HG02884 (cell line): Measurements from ENCODE around the gene KAZN.

Experiments used
- ATAC-seq: cut with Tn5 transposase; IDR thresholded peaks from one replicate; pipeline ENCODE4 v1.9.1; 2021; ENCODE audit warnings: mild to moderate bottlenecking, moderate library complexity; ENCODE audit not compliant: unreplicated experiment

KAZN gene

DNA sequence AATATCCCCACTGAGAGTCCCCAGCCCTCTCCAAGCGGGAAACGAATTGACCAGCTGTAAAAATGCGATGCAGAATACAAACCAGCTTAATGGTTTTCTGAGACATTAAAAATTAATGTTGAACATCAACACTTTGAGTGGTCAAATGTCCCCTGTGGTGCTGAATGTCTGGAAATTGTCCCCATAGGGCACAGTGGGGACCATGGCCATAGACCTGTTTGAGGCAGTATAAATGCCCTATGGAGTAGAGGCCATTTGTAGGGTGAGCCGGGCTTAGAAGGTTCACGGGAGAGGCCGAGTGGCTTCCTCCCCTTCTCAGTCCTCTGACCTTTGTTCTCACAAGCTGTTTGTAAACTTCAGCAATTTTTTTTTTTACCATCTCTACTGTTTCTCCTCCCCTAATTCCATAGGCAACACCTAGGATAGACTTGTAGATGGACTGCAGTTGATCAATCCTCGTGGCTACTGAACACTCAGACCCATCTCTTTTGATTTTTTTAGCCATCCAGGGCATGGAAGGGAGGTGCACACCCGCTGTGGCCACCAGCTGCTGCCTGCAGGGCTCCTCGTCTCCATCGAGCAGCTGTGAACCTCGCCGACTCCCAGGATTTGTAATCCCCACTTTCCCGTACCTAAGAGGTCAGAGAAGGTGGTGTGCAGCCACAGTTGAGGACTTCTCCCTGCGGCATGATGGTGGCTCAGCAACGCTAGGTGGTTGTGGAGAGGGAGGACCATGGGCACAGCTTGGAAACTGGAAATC, 41.0 kb downstream of the KAZN start:
- ATAC-seq = no peak

DNA sequence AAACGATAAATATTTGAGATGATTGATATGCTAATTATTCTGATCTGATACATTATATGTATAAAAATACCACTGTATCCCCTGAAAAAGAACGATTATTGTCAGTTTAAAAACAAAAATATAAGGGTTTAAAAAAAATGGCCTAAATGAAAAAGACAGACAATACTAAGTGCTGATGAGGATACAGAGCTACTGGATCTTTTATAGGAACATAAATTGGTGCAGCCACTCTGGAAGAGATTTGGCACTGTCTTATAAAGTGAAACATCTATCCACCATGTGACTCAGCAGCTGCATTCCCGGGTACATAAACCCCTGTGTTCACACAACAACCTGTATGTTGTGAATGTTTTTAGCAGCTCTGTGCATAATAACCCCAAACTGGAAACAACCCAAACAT, 44.2 kb downstream of the KAZN start:
- ATAC-seq = no peak

DNA sequence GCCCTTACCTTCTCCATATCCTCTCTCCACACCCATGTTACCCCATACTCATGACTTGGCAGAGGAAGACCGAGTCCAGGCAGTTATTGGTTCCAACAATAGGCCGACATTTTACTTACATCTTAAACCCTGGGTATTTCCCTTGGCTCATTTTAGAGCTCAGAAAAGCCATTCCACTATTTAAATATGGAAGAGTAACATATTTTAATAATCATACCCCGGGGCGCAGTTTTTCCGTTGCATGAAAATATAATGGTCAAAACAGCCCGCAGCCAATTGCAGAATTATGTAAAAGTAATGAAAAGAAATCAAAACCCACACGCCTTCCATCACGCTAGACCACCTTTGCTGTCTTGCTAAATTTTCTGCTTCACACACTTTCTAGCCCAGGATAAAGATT, 48.5 kb downstream of the KAZN start:
- no peak for ATAC-seq

DNA sequence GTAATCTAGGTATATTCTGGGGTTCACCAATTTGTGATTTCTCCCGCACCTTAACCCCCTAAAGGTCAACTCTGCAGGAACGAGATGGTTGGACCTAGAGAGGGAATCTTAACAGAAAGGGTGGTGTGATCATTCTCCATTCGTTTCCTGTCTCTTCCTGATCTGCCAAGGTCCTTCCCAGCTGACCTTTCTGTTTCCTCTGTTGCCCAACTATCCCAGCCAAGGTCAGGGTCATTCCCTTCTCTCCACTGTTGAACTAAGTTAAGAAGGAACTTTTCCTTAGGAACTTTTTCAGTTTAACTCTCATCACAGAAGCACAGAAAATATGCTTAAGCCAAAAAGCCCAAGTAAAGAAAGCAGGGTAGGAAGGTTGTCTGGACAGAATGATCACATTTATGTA, 49.3 kb downstream of the KAZN start:
- ATAC-seq = no peak

DNA sequence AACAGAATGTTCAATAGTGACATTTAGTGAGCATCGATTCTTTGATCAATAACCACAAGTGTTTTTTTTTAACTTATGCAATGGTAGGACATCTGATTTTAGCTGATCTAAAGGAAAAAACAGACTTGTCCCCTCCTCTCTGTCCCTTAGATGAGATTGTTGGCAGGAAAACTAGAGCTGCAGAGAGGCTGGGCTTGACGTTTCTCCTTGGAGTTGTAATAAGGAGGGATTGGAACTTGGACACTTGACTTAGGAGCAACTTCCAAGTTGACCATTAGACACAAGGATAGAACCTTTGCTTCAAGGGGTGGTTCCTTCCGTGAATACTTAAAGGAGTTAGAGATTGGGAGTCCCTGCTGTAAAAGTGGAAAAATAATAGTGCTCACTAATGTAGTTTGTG, 49.9 kb downstream of the KAZN start:
- ATAC-seq = no peak

DNA sequence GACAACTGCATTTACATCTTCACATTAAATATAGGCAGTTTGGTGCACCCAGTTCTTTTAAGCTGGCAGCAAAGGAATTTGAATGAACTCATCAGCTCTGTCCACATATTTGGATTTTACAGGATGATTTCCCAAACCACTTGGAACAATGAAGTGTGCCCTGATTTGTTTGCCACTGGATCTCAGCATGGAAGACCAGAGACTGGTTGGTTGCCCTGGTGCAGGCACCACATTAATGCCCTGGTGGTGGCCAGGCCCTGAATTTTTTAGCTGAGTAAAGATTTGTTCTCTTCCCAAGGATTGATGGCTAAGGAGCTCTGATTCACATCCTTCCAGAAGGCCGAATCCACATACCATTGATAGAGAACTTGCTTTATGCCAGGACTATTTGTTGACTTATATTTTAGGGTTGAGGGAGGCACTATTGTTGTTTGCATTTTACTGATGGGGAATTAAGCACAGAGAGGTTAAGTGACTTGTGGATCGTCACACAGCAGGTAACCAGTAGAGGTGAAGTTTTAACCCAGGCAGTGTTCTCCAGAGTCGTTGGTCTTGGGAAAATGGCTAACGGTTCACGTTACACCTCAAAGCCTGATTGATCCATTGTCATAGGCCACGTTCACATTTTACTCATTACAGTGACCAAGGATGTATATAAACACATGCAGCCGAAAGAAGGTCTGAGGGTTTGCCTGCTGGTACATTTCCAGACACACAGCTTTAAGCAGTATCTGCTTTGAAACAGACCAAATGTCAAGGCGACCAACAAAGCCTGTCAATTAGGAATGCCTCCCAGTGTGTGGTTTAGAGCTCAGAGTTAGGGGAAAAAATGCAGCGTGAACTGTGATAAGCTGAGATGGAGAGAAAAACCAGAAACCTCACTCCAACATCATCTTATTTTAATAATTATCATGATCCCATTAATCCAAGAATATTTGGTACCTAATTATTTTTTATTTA, 50.7 kb downstream of the KAZN start:
- ATAC-seq = no peak

DNA sequence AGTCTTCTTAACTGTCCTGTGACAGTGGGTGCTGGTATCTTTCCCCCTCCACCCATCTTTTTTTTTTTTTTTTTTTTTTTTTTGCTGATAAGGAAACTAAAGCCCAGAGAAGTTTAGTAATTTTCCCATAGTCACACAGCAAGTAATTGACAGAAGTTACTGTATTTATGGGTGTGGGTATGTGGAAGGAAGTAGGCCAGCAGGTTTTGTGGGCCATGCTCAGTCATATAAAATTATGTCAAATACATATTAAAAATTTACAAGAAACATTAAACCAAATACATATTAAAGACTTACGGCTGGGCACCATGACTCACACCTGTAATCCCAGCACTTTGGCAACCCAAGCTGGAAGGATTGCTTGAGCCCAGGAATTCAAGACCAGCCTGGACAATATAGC, 51.5 kb downstream of the KAZN start:
- ATAC-seq = no peak

DNA sequence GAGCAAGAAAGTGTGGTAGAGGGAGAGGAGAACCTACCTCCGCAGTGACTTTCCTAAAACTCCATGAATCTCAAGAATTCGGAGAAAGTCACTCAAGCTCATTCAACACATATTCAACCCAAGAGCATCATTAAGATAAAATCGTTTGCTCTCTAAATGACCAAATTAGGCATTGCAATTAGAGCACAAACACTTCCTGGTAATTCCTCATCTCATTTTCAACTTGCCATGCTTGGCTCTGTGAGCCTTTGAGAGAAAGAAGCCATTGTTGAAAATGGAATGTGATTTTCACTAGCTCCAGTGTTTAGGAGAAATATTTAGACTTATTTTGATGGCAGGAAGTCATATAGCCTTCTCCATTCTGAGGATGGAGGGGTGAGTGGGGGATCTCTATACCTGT, 52.5 kb downstream of the KAZN start:
- no peak for ATAC-seq

DNA sequence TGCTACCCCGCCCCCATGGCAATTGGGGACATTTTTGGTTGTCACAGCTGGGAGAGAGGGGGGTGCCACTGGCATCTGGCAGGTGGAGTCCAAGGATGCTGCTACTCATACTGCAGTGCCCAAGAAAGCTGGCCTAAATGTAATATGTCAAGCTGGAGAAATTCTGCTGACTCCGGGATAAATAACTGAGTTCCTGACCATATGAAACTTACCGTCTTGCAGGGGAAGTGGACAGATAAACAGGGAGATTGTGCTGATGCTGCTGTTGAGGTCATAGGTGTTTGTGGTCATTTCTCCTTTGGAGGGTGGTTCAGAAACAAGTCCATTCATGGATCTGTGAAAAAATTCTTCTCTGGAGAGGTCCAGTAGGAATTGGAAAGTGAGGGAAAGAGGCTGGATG, 54.4 kb downstream of the KAZN start:
- no peak for ATAC-seq

DNA sequence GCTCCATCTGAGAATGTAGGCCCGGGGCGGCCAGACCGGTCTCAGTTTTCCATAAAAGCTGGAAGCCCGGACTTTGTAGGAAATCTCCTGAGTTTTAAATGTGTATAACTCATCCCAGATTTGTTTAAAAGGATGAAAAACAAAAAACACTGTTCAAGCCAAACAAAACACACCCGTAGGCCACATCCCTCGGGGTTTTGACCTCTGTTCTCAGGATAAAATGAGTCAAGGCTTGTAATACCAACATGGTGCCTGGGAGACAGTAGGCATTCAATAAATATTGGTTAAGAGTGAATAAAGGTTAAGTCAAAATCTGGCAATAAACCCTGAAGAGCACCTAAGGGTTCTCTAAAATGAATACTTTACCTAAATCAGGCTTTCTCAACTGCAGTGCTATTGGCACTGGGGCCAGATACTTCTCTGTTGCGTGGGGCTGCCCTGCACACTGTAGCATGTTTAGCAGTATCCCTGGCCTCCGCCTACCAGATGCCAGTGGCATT, 55.0 kb downstream of the KAZN start:
- no peak for ATAC-seq

DNA sequence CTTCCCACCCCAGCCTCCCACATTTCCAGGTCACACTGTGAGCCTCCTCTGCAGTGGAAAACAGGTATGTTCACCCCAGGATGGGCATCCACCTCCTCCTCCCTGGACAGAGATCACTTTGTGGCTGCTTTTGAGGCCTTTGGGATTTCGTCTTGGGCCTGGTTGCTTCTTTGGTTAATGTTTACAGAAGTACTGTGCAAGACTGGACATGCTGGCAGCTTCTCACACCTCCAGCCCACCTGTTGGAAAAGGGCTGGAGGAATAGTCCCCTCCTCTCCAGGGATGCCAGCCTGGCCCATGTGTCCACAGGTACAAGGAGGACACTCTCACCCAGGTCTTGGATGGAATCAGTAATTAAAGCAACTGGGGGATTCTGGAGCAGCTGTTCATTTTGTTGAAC, 56.1 kb downstream of the KAZN start:
- no peak for ATAC-seq

DNA sequence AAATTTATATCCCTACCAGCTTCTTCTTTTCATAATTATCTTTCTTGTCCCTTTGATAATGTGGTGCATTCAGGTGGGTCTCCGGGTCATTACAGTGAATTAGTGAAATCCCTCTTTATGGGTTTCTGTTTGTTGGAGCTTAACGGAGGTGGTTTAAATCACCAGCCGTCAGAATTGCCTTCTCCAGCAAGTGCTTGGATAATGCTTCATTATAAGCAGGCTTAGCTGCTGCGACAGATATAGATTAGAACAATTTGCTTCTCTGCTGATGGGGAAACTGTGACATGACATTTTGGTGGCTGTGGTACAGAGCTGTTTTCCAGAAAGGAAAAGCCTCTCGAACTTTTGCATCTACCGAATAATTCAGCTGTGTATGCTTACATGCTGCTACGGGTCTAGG, 56.9 kb downstream of the KAZN start:
- ATAC-seq = no peak

DNA sequence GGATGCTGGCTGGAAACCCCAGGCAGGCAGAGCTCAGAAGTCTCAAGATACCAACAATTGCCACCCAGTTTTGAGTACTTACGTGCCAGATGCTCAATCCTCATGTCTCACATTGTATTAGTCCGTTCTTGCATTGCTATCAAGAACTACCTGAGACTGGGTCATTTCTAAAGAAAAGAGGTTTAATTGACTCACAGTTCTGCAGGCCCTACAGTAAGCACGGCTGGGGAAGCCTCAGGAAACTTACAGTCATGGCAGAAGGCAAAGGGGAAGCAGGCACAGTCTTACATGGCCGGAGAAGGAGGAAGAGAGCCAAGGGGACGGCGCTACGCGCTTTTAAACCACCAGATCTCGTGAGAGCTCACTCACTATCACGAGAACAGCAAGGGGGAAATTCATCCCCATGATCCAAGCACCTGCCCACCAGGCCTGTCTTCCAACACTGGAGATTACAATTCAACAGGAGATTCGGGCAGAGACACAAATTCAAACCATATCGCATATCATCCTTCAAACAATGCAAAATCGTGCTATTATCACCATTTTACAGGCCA, 58.0 kb downstream of the KAZN start:
- ATAC-seq = no peak

DNA sequence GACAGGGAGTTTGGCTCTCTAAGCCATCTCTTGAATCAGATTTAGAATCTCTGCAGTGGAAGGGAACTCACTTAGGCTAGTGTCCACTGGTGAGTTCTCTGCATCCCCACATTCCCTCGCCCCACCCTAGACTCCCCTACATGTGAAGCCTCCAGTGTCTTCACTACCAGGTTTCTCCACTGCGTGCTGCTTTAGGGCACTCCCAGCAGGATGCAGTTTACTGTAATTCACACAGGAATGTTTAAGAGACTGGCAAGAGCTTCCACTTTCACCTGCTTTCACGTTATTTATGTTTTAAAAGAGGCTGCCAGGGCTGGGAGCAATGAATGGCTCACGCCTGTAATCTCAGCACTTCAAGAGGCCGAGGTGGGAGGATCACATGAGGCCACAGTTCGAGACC, 60.2 kb downstream of the KAZN start:
- no peak for ATAC-seq

DNA sequence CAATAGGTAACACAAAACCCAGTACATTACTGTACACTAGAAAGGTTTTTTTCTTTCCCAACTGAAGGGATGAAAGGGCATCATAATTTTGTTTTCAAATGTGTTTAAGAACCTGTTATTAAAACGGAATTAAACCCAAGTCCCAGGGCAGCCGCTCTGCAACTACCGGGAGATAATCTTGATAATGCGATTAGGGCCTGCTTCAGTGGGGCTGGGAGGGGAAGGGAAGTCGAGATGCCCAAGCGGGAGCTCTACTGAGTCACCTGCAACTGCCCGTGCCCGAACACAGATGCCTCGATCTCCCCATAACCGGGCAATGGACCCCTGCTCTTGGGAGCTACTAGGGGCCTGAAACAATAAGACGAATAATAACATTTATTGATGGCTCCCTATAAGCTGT, 61.4 kb downstream of the KAZN start:
- no peak for ATAC-seq

DNA sequence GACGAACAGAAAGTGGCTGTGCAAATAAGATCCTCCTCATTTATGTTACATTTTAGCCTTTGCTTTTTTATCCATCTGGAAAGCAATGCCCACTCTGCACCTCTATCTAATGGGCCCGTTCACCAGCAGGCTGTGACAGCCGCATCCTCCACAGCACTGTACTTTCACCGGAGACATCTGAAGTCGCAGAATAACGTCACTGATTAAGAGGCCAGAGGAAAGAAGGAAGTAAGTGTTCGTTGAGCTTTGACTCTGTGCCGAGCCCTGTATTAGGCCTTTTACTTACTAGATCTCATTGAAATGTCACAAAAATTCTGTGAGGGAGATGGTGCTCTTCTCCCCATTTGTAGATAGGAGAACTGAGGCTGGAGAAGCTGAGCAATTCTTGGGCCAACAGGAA, 62.3 kb downstream of the KAZN start:
- no peak for ATAC-seq

DNA sequence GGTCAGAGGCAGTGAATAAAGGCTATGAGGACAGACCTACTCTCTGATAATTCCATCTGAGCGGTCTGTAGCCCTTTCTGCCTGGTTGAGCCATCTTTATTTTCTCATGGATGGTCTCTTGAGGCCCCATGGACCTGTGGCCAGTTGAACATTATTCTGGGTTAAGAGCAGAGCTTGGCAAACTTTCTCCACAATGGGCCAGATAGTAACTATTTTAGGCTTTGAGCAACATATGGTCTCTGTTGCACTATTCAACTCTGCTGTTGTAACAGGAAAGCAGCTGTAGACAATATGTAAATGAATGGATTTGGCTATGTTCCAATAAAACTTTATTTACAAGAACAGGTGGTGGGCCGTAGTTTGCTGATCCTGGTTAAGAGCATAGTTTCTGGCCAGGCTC, 62.7 kb downstream of the KAZN start:
- no peak for ATAC-seq

DNA sequence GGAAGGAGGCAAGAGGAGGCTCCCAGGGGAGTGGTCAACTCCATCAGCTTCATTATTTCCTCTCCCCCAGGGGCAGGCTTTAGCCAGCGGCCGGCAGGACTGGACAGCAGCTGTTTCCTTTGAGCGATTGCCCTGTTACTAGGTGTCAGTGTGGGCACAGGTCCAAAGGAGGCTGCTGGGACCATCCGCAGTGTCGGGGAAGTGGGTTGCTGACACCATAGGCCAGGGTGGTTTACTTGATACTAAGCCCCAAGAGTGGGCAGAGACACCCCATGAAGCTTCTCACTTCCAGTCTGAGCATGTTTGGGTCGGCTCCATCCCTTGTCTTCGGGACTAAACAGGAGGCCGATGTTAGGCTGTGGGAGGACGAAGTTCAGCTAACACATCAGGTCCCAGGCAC, 63.6 kb downstream of the KAZN start:
- no peak for ATAC-seq

DNA sequence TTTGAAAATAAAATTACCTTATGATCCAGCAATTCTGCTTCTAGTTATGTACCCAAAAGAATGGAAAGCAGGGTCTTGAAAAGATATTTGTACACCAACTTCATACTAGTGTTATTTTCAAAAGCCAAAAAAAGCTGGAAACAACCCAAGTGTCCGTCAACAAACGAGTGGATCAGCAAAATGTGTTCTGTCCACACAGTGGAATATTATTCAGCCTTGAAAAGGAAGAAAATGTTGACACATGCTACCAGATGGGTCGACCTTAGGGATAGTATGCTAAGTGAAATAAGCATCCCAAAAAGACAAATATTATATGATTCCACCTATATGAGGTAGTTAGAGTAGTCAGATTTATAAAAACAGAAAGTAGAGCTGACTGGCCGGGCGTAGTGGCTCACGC, 65.3 kb downstream of the KAZN start:
- ATAC-seq = no peak

DNA sequence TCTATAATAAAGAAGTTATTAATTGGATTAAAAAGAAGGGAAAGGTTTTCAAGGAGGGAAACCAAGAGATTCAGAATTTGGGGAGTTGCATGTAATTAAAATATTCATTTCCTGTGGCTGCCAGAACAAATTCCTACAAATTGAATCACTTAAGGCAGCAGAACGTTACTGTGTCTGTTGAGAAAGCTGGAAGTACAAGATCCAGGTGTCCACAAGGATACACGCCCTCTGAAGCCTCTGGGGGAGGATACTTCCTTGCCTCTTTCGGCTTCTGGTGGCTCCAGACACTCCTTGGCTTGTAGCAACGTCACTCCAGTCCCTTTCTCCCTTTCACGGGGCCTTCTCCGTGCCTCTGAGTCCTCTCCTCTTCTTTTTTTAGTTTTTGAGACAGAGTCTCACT, 67.9 kb downstream of the KAZN start:
- no peak for ATAC-seq

DNA sequence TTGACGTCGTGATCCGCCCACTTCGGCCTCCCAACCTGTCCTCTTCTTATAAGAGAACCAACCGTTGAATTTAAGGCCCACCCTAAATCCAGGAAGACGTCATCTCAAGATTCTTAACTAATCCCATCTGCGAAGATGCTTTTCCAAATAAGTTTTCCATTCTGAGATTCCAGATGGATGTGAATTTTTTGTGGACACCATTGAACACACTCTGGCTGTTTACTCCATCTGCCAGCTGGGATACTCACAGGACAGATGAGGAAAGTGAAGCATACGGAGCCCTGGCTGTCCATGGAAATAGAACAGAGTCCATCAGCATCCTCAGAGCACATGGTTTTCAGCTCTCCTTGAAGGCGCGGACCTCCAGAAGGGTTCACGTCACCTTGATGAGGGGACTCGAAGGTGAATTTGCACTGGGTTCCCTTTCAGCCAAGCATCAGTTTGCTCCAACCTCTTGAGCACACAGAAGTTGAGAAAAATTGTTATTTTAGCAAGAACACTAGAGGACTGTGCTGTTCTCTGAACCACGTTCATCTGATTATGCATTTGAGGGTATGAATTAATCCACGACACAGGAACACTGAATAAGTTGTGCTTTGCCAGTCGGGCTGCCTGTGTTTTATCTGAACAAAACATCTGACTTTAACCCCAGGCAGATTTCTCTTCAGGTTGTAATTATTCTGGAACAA, 68.6 kb downstream of the KAZN start:
- ATAC-seq = no peak
